Neural progenitor cell (in vitro differentiated cells): ENCODE data around the gene PACS1. TPM values are rescaled to one million over a fixed set of nuclear protein-coding genes. Genes with fewer than 3 reads are reported as not detected.
A peak's percentile ranks its signal among the peaks of the same experiment; 100 is the strongest.

Experiments used
- DNase-seq: peaks from one replicate; pipeline ENCODE4 v3.0.0-alpha.2; 2016; ENCODE audit warnings: low spot score
- H2AFZ ChIP-seq: fragments of 200-600 bp; sonication (generic); replicated peaks from 2 replicates; pipeline ENCODE4 v1.6.1; 2016; ENCODE audit warnings: antibody characterized with exemption
- H3F3A ChIP-seq: fragments of 200-600 bp; sonication (generic); 2 replicates; pipeline ENCODE4 v1.6.1; 2016; ENCODE audit warnings: antibody characterized with exemption, low read depth
- H3K27ac ChIP-seq: fragments of 200-600 bp; sonication (generic); 2 replicates; pipeline ENCODE4 v1.5.1; 2016; ENCODE audit warnings: mild to moderate bottlenecking
- H3K27me3 ChIP-seq: fragments of 200-600 bp; sonication (generic); 2 replicates; pipeline ENCODE4 v1.6.1; 2016; ENCODE audit warnings: mild to moderate bottlenecking, moderate library complexity
- H3K36me3 ChIP-seq: fragments of 200-600 bp; sonication (generic); 2 replicates; pipeline ENCODE4 v1.5.1; 2016
- H3K4me1 ChIP-seq: fragments of 200-600 bp; sonication (generic); 2 replicates; pipeline ENCODE4 v1.6.1; 2016; ENCODE audit warnings: mixed run types
- H3K4me2 ChIP-seq: fragments of 200-600 bp; sonication (generic); 2 replicates; pipeline ENCODE4 v1.6.1; 2016
- H3K4me3 ChIP-seq: fragments of 200-600 bp; sonication (generic); 2 replicates; pipeline ENCODE4 v1.5.1; 2016
- H3K79me2 ChIP-seq: fragments of 200-600 bp; sonication (generic); 2 replicates; pipeline ENCODE4 v1.6.1; 2016; ENCODE audit warnings: low read depth
- H3K9ac ChIP-seq: fragments of 200-600 bp; sonication (generic); 2 replicates; pipeline ENCODE4 v1.6.1; 2016
- H3K9me3 ChIP-seq: fragments of 200-600 bp; sonication (generic); 2 replicates; pipeline ENCODE4 v1.5.1; 2016; ENCODE audit warnings: low read depth
- H4K20me1 ChIP-seq: fragments of 200-600 bp; sonication (generic); 2 replicates; pipeline ENCODE4 v1.6.1; 2016; ENCODE audit warnings: low read depth
- H3K27ac Mint-ChIP-seq: 3 replicates; pipeline ENCODE4 v1.8.0; 2021; ENCODE audit warnings: mixed read lengths
- H3K27me3 Mint-ChIP-seq: 2 replicates; pipeline ENCODE4 v1.8.0; 2022; ENCODE audit warnings: low read depth, mild to moderate bottlenecking, inconsistent platforms, moderate library complexity, mixed read lengths; ENCODE audit not compliant: insufficient read depth
- H3K36me3 Mint-ChIP-seq: 3 replicates; pipeline ENCODE4 v1.8.0; 2021; ENCODE audit warnings: mixed read lengths
- H3K4me1 Mint-ChIP-seq: 3 replicates; pipeline ENCODE4 v1.8.0; 2021; ENCODE audit warnings: mixed read lengths
- H3K4me3 Mint-ChIP-seq: 3 replicates; pipeline ENCODE4 v1.8.0; 2021; ENCODE audit warnings: mild to moderate bottlenecking, moderate library complexity, mixed read lengths
- H3K9me3 Mint-ChIP-seq: 3 replicates; pipeline ENCODE4 v1.8.0; 2020; ENCODE audit warnings: mixed read lengths
- CTCF ChIP-seq: fragments of 200-600 bp; sonication (generic); IDR thresholded peaks from 2 replicates; pipeline ENCODE4 v1.5.1; 2017; ENCODE audit warnings: antibody characterized with exemption, mild to moderate bottlenecking
- EZH2 ChIP-seq: fragments of 200-600 bp; sonication (generic); IDR thresholded peaks from 2 replicates; pipeline ENCODE4 v1.6.1; 2017; ENCODE audit warnings: antibody characterized with exemption, mild to moderate bottlenecking, moderate library complexity
- EZH2phosphoT487 ChIP-seq: fragments of 200-600 bp; sonication (generic); IDR thresholded peaks from 2 replicates; pipeline ENCODE4 v1.6.1; 2017; ENCODE audit warnings: antibody characterized with exemption
- total RNA-seq: library from RNA; depleted of rRNA; stranded (reverse); fragments of >200 nt; gene quantifications from 2 replicates; pipeline ENCODE4 v1.2.3, GENCODE V29; 2015; ENCODE audit warnings: low replicate concordance

PACS1 gene
- total RNA-seq, 1 donor from 2014 or later, result 13.4 TPM

- Histone ChIP-seq H3F3A (peaks cover 44% of the 10 kb centered on the region), H3K4me3 (no peak overlapping the region), H3K27ac (no peak overlapping the region), H4K20me1 (peaks cover 33% of the 10 kb centered on the region), H3K79me2 (peaks cover 15% of the 10 kb centered on the region), H3K9ac (no peak overlapping the region), H3K4me2 (no peak overlapping the region), H3K9me3 (no peaks in the 10 kb centered on the region), H3K36me3 (peaks cover 15% of the 10 kb centered on the region), H3K27me3 (no peaks in the 10 kb centered on the region), H3K4me1 (peaks cover 15% of the 10 kb centered on the region), H2AFZ (no peak overlapping the region)
- DNase-seq, result peak; percentile 85
- no peak overlapping the region for H3K27ac Mint-ChIP-seq
- peaks cover 3% of the 10 kb centered on the region for H3K27me3 Mint-ChIP-seq
- H3K4me1 Mint-ChIP-seq, result peaks cover 19% of the 10 kb centered on the region
- peak overlapping the region; percentile 87 for H3K4me3 Mint-ChIP-seq
- peaks cover 35% of the 10 kb centered on the region for H3K36me3 Mint-ChIP-seq
- TF ChIP-seq EZH2phosphoT487, result no peak
- no peak for TF ChIP-seq EZH2
- peak; percentile 91 for TF ChIP-seq CTCF
- H3K9me3 Mint-ChIP-seq, result no peaks in the 10 kb centered on the region
Observed at GRCh38 chr11:66068154-66068821, 1.8 kb upstream of the PACS1 start.

GRCh38 chr11:66068923-66069714, 953 bp upstream of the PACS1 start:
- Histone ChIP-seq H3K36me3 (peaks cover 15% of the 10 kb centered on the region), H3K27me3 (no peaks in the 10 kb centered on the region), H3K4me3 (peak overlapping the region; percentile 98), H3K9ac (no peak overlapping the region), H3K27ac (no peak overlapping the region), H2AFZ (no peak overlapping the region), H3F3A (peaks cover 44% of the 10 kb centered on the region), H3K79me2 (peaks cover 15% of the 10 kb centered on the region), H3K4me2 (peak overlapping the region; percentile 80), H3K4me1 (peaks cover 15% of the 10 kb centered on the region), H3K9me3 (no peaks in the 10 kb centered on the region), H4K20me1 (peaks cover 33% of the 10 kb centered on the region)
- no peaks in the 10 kb centered on the region for H3K9me3 Mint-ChIP-seq
- TF ChIP-seq EZH2 (no peak), CTCF (peak; percentile 19)
- peak overlapping the region; percentile 87 for H3K4me3 Mint-ChIP-seq
- H3K27me3 Mint-ChIP-seq, result peaks cover 3% of the 10 kb centered on the region
- H3K27ac Mint-ChIP-seq, result peak overlapping the region; percentile 33
- peaks cover 19% of the 10 kb centered on the region for H3K4me1 Mint-ChIP-seq
- no peak for DNase-seq
- H3K36me3 Mint-ChIP-seq, result peaks cover 30% of the 10 kb centered on the region

GRCh38 chr11:66070604-66071380, 720 bp downstream of the PACS1 start:
- peaks cover 24% of the 10 kb centered on the region for H3K36me3 Mint-ChIP-seq
- H4K20me1 ChIP-seq, result peaks cover 33% of the 10 kb centered on the region
- peaks cover 15% of the 10 kb centered on the region for H3K79me2 ChIP-seq

More at GRCh38 chr11:66070604-66071380, 720 bp downstream of the PACS1 start:
- TF ChIP-seq EZH2 (no peak), CTCF (no peak), EZH2phosphoT487 (no peak)
- Mint-ChIP-seq H3K27ac (peak overlapping the region; percentile 22), H3K4me3 (peak overlapping the region; percentile 96), H3K4me1 (peaks cover 19% of the 10 kb centered on the region), H3K27me3 (peaks cover 3% of the 10 kb centered on the region), H3K9me3 (no peaks in the 10 kb centered on the region)
- peaks cover 4% of the 10 kb centered on the region for H3K36me3 ChIP-seq
- no peaks in the 10 kb centered on the region for H3K9me3 ChIP-seq
- peak overlapping the region; percentile 43 for H3K9ac ChIP-seq
- H3K4me2 ChIP-seq, result peak overlapping the region; percentile 99
- H3K27me3 ChIP-seq, result no peaks in the 10 kb centered on the region
- no peak overlapping the region for H3K27ac ChIP-seq
- peaks cover 15% of the 10 kb centered on the region for H3K4me1 ChIP-seq
- H2AFZ ChIP-seq, result peak overlapping the region; percentile 82
- H3F3A ChIP-seq, result peaks cover 38% of the 10 kb centered on the region
- H3K4me3 ChIP-seq, result peak overlapping the region; percentile 98
- DNase-seq, result peak; percentile 45
